HTR-8/SVneo (cell line): ENCODE data around the gene TRAF3IP3.

Experiments used
- DNase-seq: peaks from one replicate; pipeline ENCODE4 v3.0.0; 2011; ENCODE audit warnings: low spot score, mixed read lengths; ENCODE audit not compliant: insufficient read length
- FAIRE-seq: peaks from 2 replicates; lab custom pipeline; 2011; peaks lifted over from hg19 to GRCh38; lab: Jason Lieb, UNC

TRAF3IP3 gene

GRCh38 chr1:209755926-209756614, at the start of gene TRAF3IP3:
Gene TRAF3IP3 (plus strand): TSS chr1:209756053. CDS start chr1:209760040, 3,987 bp downstream.
- FAIRE-seq, result no peak

GRCh38 chr1:209706622-209707021, 49.2 kb upstream of the TRAF3IP3 start:
- no peak for FAIRE-seq
- no peak for DNase-seq

More at GRCh38 chr1:209755926-209756614, at the start of gene TRAF3IP3:
- no peak for DNase-seq

- DNase-seq, result no peak
These were observed 48.5 kb upstream of the TRAF3IP3 start for GRCh38 chr1:209707308-209707707.

GRCh38 chr1:209708297-209708696, 47.6 kb upstream of the TRAF3IP3 start:
- no peak for DNase-seq
- no peak for FAIRE-seq

More at GRCh38 chr1:209707308-209707707, 48.5 kb upstream of the TRAF3IP3 start:
- no peak for FAIRE-seq

GRCh38 chr1:209710093-209710492, 45.8 kb upstream of the TRAF3IP3 start:
- FAIRE-seq, result no peak
- DNase-seq, result no peak

GRCh38 chr1:209710847-209711246, 45.0 kb upstream of the TRAF3IP3 start:
- FAIRE-seq, result no peak
- DNase-seq, result no peak

- DNase-seq (no peak), FAIRE-seq (no peak)
These were observed 41.5 kb upstream of the TRAF3IP3 start for GRCh38 chr1:209714338-209714737.

- FAIRE-seq (no peak), DNase-seq (no peak)
These were observed 40.5 kb upstream of the TRAF3IP3 start for GRCh38 chr1:209715314-209715713.

- DNase-seq (no peak), FAIRE-seq (no peak)
These were observed 38.0 kb upstream of the TRAF3IP3 start for GRCh38 chr1:209717818-209718217.

GRCh38 chr1:209720326-209720725, 35.5 kb upstream of the TRAF3IP3 start:
- DNase-seq (no peak), FAIRE-seq (no peak)

- DNase-seq, result no peak
- FAIRE-seq, result no peak
These were observed 35.0 kb upstream of the TRAF3IP3 start for GRCh38 chr1:209720826-209721225.

GRCh38 chr1:209721323-209721722, 34.5 kb upstream of the TRAF3IP3 start:
- no peak for DNase-seq
- no peak for FAIRE-seq

GRCh38 chr1:209723265-209723664, 32.6 kb upstream of the TRAF3IP3 start:
- DNase-seq (no peak), FAIRE-seq (no peak)

GRCh38 chr1:209723756-209724693, 31.8 kb upstream of the TRAF3IP3 start:
- DNase-seq, result no peak
- FAIRE-seq, result no peak

- FAIRE-seq, result no peak
These were observed 28.6 kb upstream of the TRAF3IP3 start for GRCh38 chr1:209727286-209727685.

GRCh38 chr1:209727785-209728184, 28.1 kb upstream of the TRAF3IP3 start:
- DNase-seq (no peak), FAIRE-seq (no peak)

More at GRCh38 chr1:209727286-209727685, 28.6 kb upstream of the TRAF3IP3 start:
- no peak for DNase-seq

GRCh38 chr1:209728466-209728865, 27.4 kb upstream of the TRAF3IP3 start:
- DNase-seq, result no peak
- no peak for FAIRE-seq

- FAIRE-seq, result no peak
- no peak for DNase-seq
These were observed 26.4 kb upstream of the TRAF3IP3 start for GRCh38 chr1:209729436-209729835.

- no peak for FAIRE-seq
- DNase-seq, result no peak
These were observed 23.1 kb upstream of the TRAF3IP3 start for GRCh38 chr1:209732725-209733124.

GRCh38 chr1:209733409-209734192, 22.3 kb upstream of the TRAF3IP3 start:
- no peak for DNase-seq
- FAIRE-seq, result no peak
